K562 (cell line): Measurements from ENCODE around the gene IP6K3. TPM values are rescaled to one million over a fixed set of nuclear protein-coding genes. Genes with fewer than 3 reads are reported as not detected.

ENCODE experiments used
- ARID3B ChIP-seq: fragments of 250-450 bp; sonication (Bioruptor Pico); IDR thresholded peaks from 2 replicates; pipeline ENCODE4 v1.4.0; 2020; ENCODE audit warnings: borderline replicate concordance
- CBX8 ChIP-seq: fragments of 200-600 bp; sonication (generic); IDR thresholded peaks from 2 replicates; pipeline ENCODE4 v1.6.1; 2012; ENCODE audit warnings: borderline replicate concordance, mixed run types, low read depth, mild to moderate bottlenecking, moderate library complexity, mixed read lengths, low read length, control low read depth, inconsistent platforms; ENCODE audit not compliant: poor library complexity, severe bottlenecking; ENCODE audit errors: extremely low read depth
- CEBPB ChIP-seq: fragments of 450-650 bp; IDR thresholded peaks from 2 replicates; pipeline ENCODE4 v1.6.1; 2016; ENCODE audit warnings: missing genetic modification characterization, missing compliant biosample characterization
- CHD4 ChIP-seq: fragments of 200-600 bp; sonication (generic); IDR thresholded peaks from 3 replicates; pipeline ENCODE4 v1.6.1; 2012; ENCODE audit warnings: low read depth, mild to moderate bottlenecking, mixed read lengths, low read length, inconsistent platforms; ENCODE audit not compliant: insufficient read depth, insufficient replicate concordance, poor library complexity, severe bottlenecking
- E2F6 ChIP-seq, 2 experiments: IDR thresholded peaks; 2 replicates each; pipeline ENCODE4 v1.6.1; 2011; ENCODE audit warnings: borderline replicate concordance in 1 of 2, control low read depth in 1 of 2, low read depth in 1 of 2, low read length in 1 of 2, mild to moderate bottlenecking in 1 of 2, mixed read lengths in 1 of 2, moderate library complexity in 1 of 2; ENCODE audit not compliant: insufficient read depth in 1 of 2, insufficient read length in 1 of 2, poor library complexity in 1 of 2, severe bottlenecking in 1 of 2; ENCODE audit errors: extremely low read depth in 1 of 2
- ELK3 ChIP-seq: fragments of 450-650 bp; formaldehyde crosslinking; IDR thresholded peaks from 2 replicates; pipeline ENCODE4 v1.4.0; 2020; ENCODE audit warnings: mild to moderate bottlenecking
- FOXO4 ChIP-seq: fragments of 450-650 bp; formaldehyde crosslinking; IDR thresholded peaks from 2 replicates; pipeline ENCODE4 v1.4.0; 2020; ENCODE audit warnings: mild to moderate bottlenecking, moderate library complexity
- GATAD2B ChIP-seq: fragments of 450-650 bp; IDR thresholded peaks from 2 replicates; pipeline ENCODE4 v1.6.1; 2017; ENCODE audit warnings: mild to moderate bottlenecking, borderline replicate concordance
- L3MBTL2 ChIP-seq: fragments of 450-650 bp; IDR thresholded peaks from 2 replicates; pipeline ENCODE4 v1.6.1; 2016; ENCODE audit warnings: mild to moderate bottlenecking, moderate library complexity
- MXD1 ChIP-seq: fragments of 250-450 bp; sonication (Bioruptor Pico); IDR thresholded peaks from 2 replicates; pipeline ENCODE4 v1.8.0; 2021; ENCODE audit warnings: borderline replicate concordance, mild to moderate bottlenecking, moderate library complexity; ENCODE audit not compliant: poor library complexity, severe bottlenecking
- NRF1 ChIP-seq, 2 experiments: fragments of 450-650 bp; IDR thresholded peaks in 1 of 2; conservative IDR thresholded peaks in 1 of 2; 2 replicates each; pipeline ENCODE4 v1.6.1; 2014; ENCODE audit warnings: mild to moderate bottlenecking in 2 of 2
- SP2 ChIP-seq: IDR thresholded peaks from 2 replicates; pipeline ENCODE4 v1.6.1; 2011; ENCODE audit warnings: mild to moderate bottlenecking, low read depth, low read length, moderate library complexity; ENCODE audit not compliant: poor library complexity, severe bottlenecking; ENCODE audit errors: extremely low read depth
- ZBTB34 ChIP-seq: fragments of 250-450 bp; sonication (Bioruptor Pico); IDR thresholded peaks from 2 replicates; pipeline ENCODE4 v1.8.0; 2021; ENCODE audit warnings: mild to moderate bottlenecking, moderate library complexity
- ZBTB9 ChIP-seq: fragments of 450-650 bp; formaldehyde crosslinking; IDR thresholded peaks from 2 replicates; pipeline ENCODE4 v1.4.0; 2020; ENCODE audit warnings: mild to moderate bottlenecking, moderate library complexity
- ZNF232 ChIP-seq: sonication (generic); formaldehyde crosslinking; IDR thresholded peaks from 2 replicates; pipeline ENCODE4 v1.8.0; 2022; ENCODE audit warnings: mild to moderate bottlenecking, missing genetic modification reagents
- ZNF584 ChIP-seq: fragments of 200-800 bp; sonication (Bioruptor generic); IDR thresholded peaks from 2 replicates; pipeline ENCODE4 v1.6.1; 2016; ENCODE audit warnings: low read depth, mild to moderate bottlenecking, missing genetic modification characterization, missing compliant biosample characterization
- ZSCAN32 ChIP-seq: fragments of 450-650 bp; formaldehyde crosslinking; IDR thresholded peaks from 2 replicates; pipeline ENCODE4 v1.4.0; 2020; ENCODE audit warnings: mild to moderate bottlenecking, moderate library complexity
- polyA plus RNA-seq, 8 experiments: library from polyadenylated mRNA; depleted of rRNA in 4 of 8; stranded (reverse) in 5 of 8; unstranded in 3 of 8; fragments of >200 nt; fragmentation: Nextera tagmentation in 2 of 8; fragmentation: Illumina TruSeq in 1 of 8; extraction: Ambion mirVana in 2 of 8; extraction: Trizol in 1 of 8; gene quantifications; 2 replicates each; pipeline versions ENCODE4 v1.2.1 to v1.2.3, GENCODE V29; 2011 to 2014; ENCODE audit warnings: inconsistent platforms in 1 of 8, missing spikeins in 1 of 8
- total RNA-seq, 7 experiments: library from RNA; depleted of rRNA in 6 of 7; stranded (reverse); fragments of >200 nt in 6 of 7; fragmentation: Illumina TruSeq in 2 of 7; extraction: Trizol in 2 of 7; gene quantifications; 2 replicates each; pipeline versions ENCODE4 v1.2.1 to v1.2.3, GENCODE V29; 2011 to 2021; ENCODE audit warnings: low replicate concordance in 1 of 7

Gene IP6K3
- total and polyA plus RNA-seq, 9 of the 15 experiments (the other 6 are each of a cell fraction or from before 2014, with no cell fraction given): not detected

- TF ChIP-seq SP2: no peak
- no peak for TF ChIP-seq MXD1 (CRISPR knock-in tag)
- no peak for TF ChIP-seq ZBTB34 (CRISPR knock-in tag)
- TF ChIP-seq ZSCAN32 (CRISPR knock-in tag): no peak
- TF ChIP-seq GATAD2B: no peak
- no peak for TF ChIP-seq ZNF232 (CRISPR knock-in tag)
- TF ChIP-seq NRF1 (conservative IDR thresholded peaks at IDR 0.05 in 1 of 2, IDR thresholded peaks at IDR 0.05 in 1 of 2): peak in 1 of 2 experiments; percentile 32; a peak in 1 of 4 replicates
- peak in 1 of 2 experiments; percentile 49 for TF ChIP-seq E2F6 (IDR thresholded peaks at IDR 0.05; ENCODE audit: borderline replicate concordance in 1 of 2, extremely low read depth in 1 of 2, insufficient read depth in 1 of 2, insufficient read length in 1 of 2, low read depth in 1 of 2, low read length in 1 of 2, poor library complexity in 1 of 2, severe bottlenecking in 1 of 2)
- TF ChIP-seq ZNF584 (CRISPR knock-in tag): no peak
- TF ChIP-seq ELK3: no peak
- peak; percentile 83 for TF ChIP-seq L3MBTL2
- TF ChIP-seq CHD4: no peak
- TF ChIP-seq ZBTB9: no peak
- TF ChIP-seq ARID3B: no peak
- no peak for TF ChIP-seq FOXO4
- no peak for TF ChIP-seq CEBPB (tag)
- no peak for TF ChIP-seq CBX8
Observed at GRCh38 chr6:33742092-33742491, 4.6 kb downstream of the IP6K3 start (continued).
